ENCODE results near the gene NBAS. TPM values are rescaled to one million over a fixed set of nuclear protein-coding genes. Genes with fewer than 3 reads are reported as not detected.

The NBAS gene
- total and polyA plus RNA-seq, 9 of the 15 experiments (the other 6 are each of a cell fraction or from before 2014, with no cell fraction given): 15.3 to 94.4 (median 69.9) TPM

GRCh38 chr2:15262792-15263191, 298.3 kb downstream of the NBAS start:
- POLR2A ChIA-PET: no interaction called here
- no TSS peak for BruUV-seq (replicated peaks)
- DNase-seq (ENCODE audit: extremely low read depth in 1 of 4, low spot score in 3 of 4) (no peak), FAIRE-seq (no peak), ATAC-seq (no peak)
- in situ Hi-C loops (cut with MboI) (no loop called here), intact Hi-C loops (cut with micrococcal nuclease) (no loop called here)
- H3K9me1 ChIP-seq (ENCODE audit: control insufficient read depth, insufficient read depth, low read length): no peaks in the 10 kb centered on the region
- no peaks in the 10 kb centered on the region for H3K79me2 ChIP-seq (ENCODE audit: control insufficient read depth, insufficient read depth, low read length)
- no peak overlapping the region for H2AFZ ChIP-seq (ENCODE audit: low read depth, low read length)
- H4K20me1 ChIP-seq (replicated peaks; ENCODE audit: control insufficient read depth, insufficient read depth, low read length): no peaks in the 10 kb centered on the region
- H3K27me3 ChIP-seq (ENCODE audit: control insufficient read depth in 2 of 2, insufficient read depth in 2 of 2, low read length in 2 of 2): no peaks in the 10 kb centered on the region
- peaks cover 37% of the 10 kb centered on the region; the same call in 2 of the 3 replicates for H3K36me3 ChIP-seq (ENCODE audit: control insufficient read depth, insufficient read depth, low read length)
- 90% methylated on average over 2 of the region's 2 CpGs for WGBS (ENCODE audit: insufficient coverage, low coverage, missing lambda C conversion rate)
- no peak for TF ChIP-seq STAG1 (CRISPR knock-in tag; IDR thresholded peaks at IDR 0.05; ENCODE audit: borderline replicate concordance)
- TF ChIP-seq NR1H2 (CRISPR knock-in tag; IDR thresholded peaks at IDR 0.05): no peak
- no peak for TF ChIP-seq ZNF311 (CRISPR knock-in tag; IDR thresholded peaks at IDR 0.05)
- TF ChIP-seq ZFX (CRISPR knock-in tag; IDR thresholded peaks at IDR 0.05): no peak
- no peak for TF ChIP-seq ADNP (tag; IDR thresholded peaks at IDR 0.05)
- no peak for TF ChIP-seq SMAD3 (CRISPR knock-in tag; conservative IDR thresholded peaks at IDR 0.05)
- no peak overlapping the region for H3K27ac ChIP-seq (ENCODE audit: extremely low read depth, low read depth, low read length)
- H3K9me3 ChIP-seq (replicated peaks; ENCODE audit: control insufficient read depth, insufficient read depth, low read depth, low read length): no peaks in the 10 kb centered on the region; the same call in 1 of the 2 replicates
- CTCF ChIA-PET (ENCODE audit: low intra/inter-chr PET ratio): no interaction called here
- no peaks in the 10 kb centered on the region for H3K4me1 ChIP-seq (replicated peaks in 1 of 2; ENCODE audit: control insufficient read depth in 2 of 2, insufficient read depth in 2 of 2, low read length in 2 of 2)
- H3K9ac ChIP-seq (ENCODE audit: insufficient read depth in 1 of 2, low read depth in 2 of 2, low read length in 2 of 2): no peak overlapping the region
- no peak overlapping the region for H3K4me3 ChIP-seq
- H3K4me2 ChIP-seq (ENCODE audit: insufficient read depth, low read length): no peak overlapping the region

- ChIA-PET POLR2A (no interaction called here), CTCF (ENCODE audit: low intra/inter-chr PET ratio) (no interaction called here)
- Histone ChIP-seq H3K9me1 (ENCODE audit: control insufficient read depth, insufficient read depth, low read length) (no peaks in the 10 kb centered on the region), H3K9me3 (replicated peaks; ENCODE audit: control insufficient read depth, insufficient read depth, low read depth, low read length) (no peaks in the 10 kb centered on the region; the same call in 1 of the 2 replicates), H3K36me3 (ENCODE audit: control insufficient read depth, insufficient read depth, low read length) (peaks cover 34% of the 10 kb centered on the region; the same call in 2 of the 3 replicates), H3K9ac (ENCODE audit: insufficient read depth in 1 of 2, low read depth in 2 of 2, low read length in 2 of 2) (no peak overlapping the region), H3K27ac (ENCODE audit: extremely low read depth, low read depth, low read length) (no peak overlapping the region), H3K27me3 (ENCODE audit: control insufficient read depth in 2 of 2, insufficient read depth in 2 of 2, low read length in 2 of 2) (no peaks in the 10 kb centered on the region), H3K4me2 (ENCODE audit: insufficient read depth, low read length) (no peak overlapping the region), H2AFZ (ENCODE audit: low read depth, low read length) (no peak overlapping the region), H3K79me2 (ENCODE audit: control insufficient read depth, insufficient read depth, low read length) (no peaks in the 10 kb centered on the region), H4K20me1 (replicated peaks; ENCODE audit: control insufficient read depth, insufficient read depth, low read length) (no peaks in the 10 kb centered on the region), H3K4me1 (replicated peaks in 1 of 2; ENCODE audit: control insufficient read depth in 2 of 2, insufficient read depth in 2 of 2, low read length in 2 of 2) (no peaks in the 10 kb centered on the region), H3K4me3 (no peak overlapping the region)
- DNase-seq (ENCODE audit: extremely low read depth in 1 of 4, low spot score in 3 of 4): no peak
- no TSS peak for BruUV-seq (replicated peaks)
- 97% methylated on average over 2 of the region's 2 CpGs for WGBS (ENCODE audit: insufficient coverage, low coverage, missing lambda C conversion rate)
- intact Hi-C loops (cut with micrococcal nuclease): no loop called here
- in situ Hi-C loops (cut with MboI): no loop called here
- ATAC-seq: no peak
- FAIRE-seq: no peak
- TF ChIP-seq NUFIP1 (IDR thresholded peaks at IDR 0.05; ENCODE audit: partially characterized antibody): no peak
- no peak for TF ChIP-seq PHF8 (IDR thresholded peaks at IDR 0.05; ENCODE audit: borderline replicate concordance, low read length)
- no peak for TF ChIP-seq ZZZ3 (IDR thresholded peaks at IDR 0.05)
- TF ChIP-seq ZKSCAN3 (CRISPR knock-in tag; IDR thresholded peaks at IDR 0.05): no peak
- TF ChIP-seq MLLT1 (IDR thresholded peaks at IDR 0.05): no peak
- TF ChIP-seq ZNF740 (CRISPR knock-in tag; IDR thresholded peaks at IDR 0.05): no peak
- no peak for TF ChIP-seq ZNF740 (tag; IDR thresholded peaks at IDR 0.05)
- no peak for TF ChIP-seq ZNF184 (CRISPR knock-in tag; IDR thresholded peaks at IDR 0.05)
- no peak for TF ChIP-seq NBN (IDR thresholded peaks at IDR 0.05; ENCODE audit: low read depth)
Observed at GRCh38 chr2:15260835-15261234, 300.3 kb downstream of the NBAS start.

Data from K562 (cell line).